ENCODE measurements around the gene ACP5.
A peak's percentile ranks its signal among the peaks of the same experiment; 100 is the strongest.
"Not testable (repeated sequence)": the region's sequence is repeated elsewhere in the genome, so short reads cannot be mapped to it uniquely, and the experiment has no call there.

Gene ACP5

GRCh38 chr19:11577451-11578257 lies at the start of gene ACP5:
TSS of gene ACP5 (minus strand) at chr19:11577645. CDS start at chr19:11577317, 328 bp downstream.
- DNase-seq: no peak

GRCh38 chr19:11626252-11626651 lies 48.8 kb upstream of the ACP5 start:
- no peak for DNase-seq

GRCh38 chr19:11624069-11624463 lies 46.6 kb upstream of the ACP5 start:
- DNase-seq: no peak

GRCh38 chr19:11622401-11622800 lies 45.0 kb upstream of the ACP5 start:
- not testable (repeated sequence) for DNase-seq

GRCh38 chr19:11620553-11620952 lies 43.1 kb upstream of the ACP5 start:
- DNase-seq: no peak

GRCh38 chr19:11617180-11618062 lies 40.0 kb upstream of the ACP5 start:
- DNase-seq: no peak

GRCh38 chr19:11612816-11613511 lies 35.5 kb upstream of the ACP5 start:
- no peak for DNase-seq

- DNase-seq: no peak
Observed at GRCh38 chr19:11611730-11612129, 34.3 kb upstream of the ACP5 start.

GRCh38 chr19:11606484-11606883 lies 29.0 kb upstream of the ACP5 start:
- DNase-seq: no peak

- DNase-seq: not testable (repeated sequence)
Observed at GRCh38 chr19:11599704-11600103, 22.3 kb upstream of the ACP5 start.

GRCh38 chr19:11598746-11599145 lies 21.3 kb upstream of the ACP5 start:
- DNase-seq: no peak

GRCh38 chr19:11598103-11598483 lies 20.6 kb upstream of the ACP5 start:
- no peak for DNase-seq

GRCh38 chr19:11597202-11598102 lies 20.0 kb upstream of the ACP5 start, which contains the start of gene ZNF627:
TSS of gene ZNF627 (plus strand) at chr19:11597483. CDS start at chr19:11597628, 145 bp downstream.
- DNase-seq: peak; percentile 82

GRCh38 chr19:11596156-11596555 lies 18.7 kb upstream of the ACP5 start:
- DNase-seq: no peak

- DNase-seq: no peak
Observed at GRCh38 chr19:11594084-11594483, 16.6 kb upstream of the ACP5 start.

GRCh38 chr19:11587975-11588631 lies 10.7 kb upstream of the ACP5 start:
- DNase-seq: no peak

- peak; percentile 17 for DNase-seq
Observed at GRCh38 chr19:11587302-11587974, 10.0 kb upstream of the ACP5 start.

GRCh38 chr19:11586331-11586730 lies 8.9 kb upstream of the ACP5 start:
- DNase-seq: no peak

GRCh38 chr19:11581740-11582139 lies 4.3 kb upstream of the ACP5 start:
- DNase-seq: no peak

- no peak for DNase-seq
Observed at GRCh38 chr19:11580116-11580515, 2.7 kb upstream of the ACP5 start.
